GM19023 (cell line): ENCODE results near the gene MOV10L1.

ENCODE experiments used
- ATAC-seq: cut with Tn5 transposase; IDR thresholded peaks from one replicate; pipeline ENCODE4 v1.9.1; 2021; ENCODE audit warnings: mild to moderate bottlenecking, moderate library complexity; ENCODE audit not compliant: unreplicated experiment

The MOV10L1 gene

GRCh38 chr22:50173311-50173982 lies 83.6 kb downstream of the MOV10L1 start:
- ATAC-seq: peak; percentile 52

- ATAC-seq: no peak
Measured at GRCh38 chr22:50173983-50174355, 84.2 kb downstream of the MOV10L1 start.

- ATAC-seq: no peak
Measured at GRCh38 chr22:50174382-50175190, 84.8 kb downstream of the MOV10L1 start.

GRCh38 chr22:50175191-50175461 lies 85.3 kb downstream of the MOV10L1 start:
- ATAC-seq: no peak

- no peak for ATAC-seq
Measured at GRCh38 chr22:50175921-50176849, 86.4 kb downstream of the MOV10L1 start.

- no peak for ATAC-seq
Measured at GRCh38 chr22:50176850-50177536, 87.2 kb downstream of the MOV10L1 start.

- ATAC-seq: no peak
Measured at GRCh38 chr22:50177537-50178470, 88.0 kb downstream of the MOV10L1 start.

- no peak for ATAC-seq
Measured at GRCh38 chr22:50178471-50178864, 88.7 kb downstream of the MOV10L1 start.

GRCh38 chr22:50178871-50179869 lies 89.4 kb downstream of the MOV10L1 start:
- no peak for ATAC-seq

GRCh38 chr22:50179937-50180726 lies 90.3 kb downstream of the MOV10L1 start:
- no peak for ATAC-seq

GRCh38 chr22:50180727-50181521 lies 91.1 kb downstream of the MOV10L1 start:
- ATAC-seq: no peak

- no peak for ATAC-seq
Measured at GRCh38 chr22:50182176-50183081, 92.6 kb downstream of the MOV10L1 start.

- no peak for ATAC-seq
Measured at GRCh38 chr22:50183141-50183971, 93.5 kb downstream of the MOV10L1 start.

GRCh38 chr22:50184004-50184901 lies 94.4 kb downstream of the MOV10L1 start:
- no peak for ATAC-seq
